ENCODE data around the gene DCD. TPM values are rescaled to one million over a fixed set of nuclear protein-coding genes. Genes with fewer than 3 reads are reported as not detected.
"Not testable (repeated sequence)": the region's sequence is repeated elsewhere in the genome, so short reads cannot be mapped to it uniquely, and the experiment has no call there.

DCD gene
- total and polyA plus RNA-seq, 9 donors, result not detected

DNA sequence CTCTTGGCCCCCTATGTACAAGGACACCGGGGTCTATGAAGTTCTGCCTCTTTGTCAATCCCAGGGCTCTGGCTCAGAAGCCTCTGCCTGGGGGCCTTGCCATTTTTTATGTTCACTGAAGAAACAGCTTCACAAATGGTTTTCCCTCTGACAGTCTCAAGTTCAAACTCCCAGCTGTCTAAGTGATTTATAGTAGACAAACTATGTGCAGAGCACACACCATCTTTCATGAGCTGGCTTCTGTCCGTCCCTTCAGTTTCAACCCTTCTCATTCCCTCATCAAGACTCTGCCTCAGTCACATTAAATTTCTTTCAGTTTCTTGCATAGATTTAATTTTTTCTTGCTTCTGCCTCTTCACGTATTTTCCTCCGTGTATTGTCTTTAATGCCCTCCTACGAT lies 2.7 kb upstream of the DCD start:
- no peak overlapping the region for H3K27ac ChIP-seq

DNA sequence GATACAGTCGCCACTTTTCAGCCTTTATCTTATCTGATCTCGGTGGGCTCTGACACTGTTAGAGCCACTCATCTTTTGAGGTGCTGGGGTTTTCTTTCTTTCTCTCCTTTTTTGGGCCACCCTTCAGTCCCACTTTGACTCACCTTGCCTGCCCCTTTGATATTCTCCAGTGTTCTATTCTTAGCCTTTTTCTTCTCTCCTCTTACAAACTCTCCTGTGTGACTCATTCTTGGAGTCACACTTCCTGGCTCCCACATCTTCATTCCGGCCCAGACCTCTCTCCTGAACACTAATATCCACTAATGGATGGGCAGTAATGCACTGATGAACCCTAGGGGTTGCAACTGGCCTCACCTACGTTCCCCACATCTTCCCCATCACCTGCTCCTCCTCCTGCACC lies 2.2 kb upstream of the DCD start:
- intact Hi-C loops (cut with DNase I), result no loop called here

More for the DNA sequence above, 2.7 kb upstream of the DCD start:
- no peaks in the 10 kb centered on the region for H3K27me3 ChIP-seq
- no peaks in the 10 kb centered on the region for H3K9me3 ChIP-seq
- no peaks in the 10 kb centered on the region for H3K4me1 ChIP-seq (ENCODE audit: insufficient read depth)
- intact Hi-C loops (cut with DNase I), result no loop called here
- DNase-seq, result no peak
- H3K4me3 ChIP-seq, result no peak overlapping the region
- TF ChIP-seq POLR2A (IDR thresholded peaks at IDR 0.05), result no peak
- TF ChIP-seq EP300 (IDR thresholded peaks at IDR 0.05), result no peak
- no peak for TF ChIP-seq CTCF (IDR thresholded peaks at IDR 0.05)
- WGBS, 3 donors, result 69 to 75% (median 72%) methylated on average over 5 of the region's 5 CpGs
- no peaks in the 10 kb centered on the region for H3K36me3 ChIP-seq

GRCh38 chr12:54649825-54650224 lies 1.7 kb upstream of the DCD start:
- no peak for TF ChIP-seq POLR2A (IDR thresholded peaks at IDR 0.05)
- TF ChIP-seq CTCF (IDR thresholded peaks at IDR 0.05), result no peak
- TF ChIP-seq EP300 (IDR thresholded peaks at IDR 0.05), result no peak
- no peaks in the 10 kb centered on the region for H3K36me3 ChIP-seq
- DNase-seq, result no peak
- H3K9me3 ChIP-seq, result no peaks in the 10 kb centered on the region
- no peaks in the 10 kb centered on the region for H3K27me3 ChIP-seq
- 31 to 50% (median 36%) methylated on average over 1 of the region's 1 CpG for WGBS, 3 donors
- H3K27ac ChIP-seq, result no peak overlapping the region
- intact Hi-C loops (cut with DNase I), result no loop called here
- no peaks in the 10 kb centered on the region for H3K4me1 ChIP-seq (ENCODE audit: insufficient read depth)
- no peak overlapping the region for H3K4me3 ChIP-seq

More for the DNA sequence above, 2.2 kb upstream of the DCD start:
- no peak overlapping the region for H3K27ac ChIP-seq
- no peaks in the 10 kb centered on the region for H3K4me1 ChIP-seq (ENCODE audit: insufficient read depth)
- DNase-seq, result no peak
- WGBS, 3 donors, result 33 to 45% (median 36%) methylated on average over 4 of the region's 4 CpGs
- H3K9me3 ChIP-seq, result no peaks in the 10 kb centered on the region
- H3K4me3 ChIP-seq, result no peak overlapping the region
- TF ChIP-seq CTCF (IDR thresholded peaks at IDR 0.05) (no peak), EP300 (IDR thresholded peaks at IDR 0.05) (no peak), POLR2A (IDR thresholded peaks at IDR 0.05) (no peak)
- no peaks in the 10 kb centered on the region for H3K27me3 ChIP-seq
- H3K36me3 ChIP-seq, result no peaks in the 10 kb centered on the region

GRCh38 chr12:54641554-54641953 lies 6.6 kb downstream of the DCD start:
- H3K4me3 ChIP-seq, result no peak overlapping the region
- no peaks in the 10 kb centered on the region for H3K4me1 ChIP-seq (ENCODE audit: insufficient read depth)
- TF ChIP-seq EP300 (IDR thresholded peaks at IDR 0.05) (no peak), CTCF (IDR thresholded peaks at IDR 0.05) (no peak), POLR2A (IDR thresholded peaks at IDR 0.05) (no peak)
- no peaks in the 10 kb centered on the region for H3K9me3 ChIP-seq
- no peaks in the 10 kb centered on the region for H3K27me3 ChIP-seq
- H3K36me3 ChIP-seq, result no peaks in the 10 kb centered on the region
- DNase-seq, result no peak
- no peak overlapping the region for H3K27ac ChIP-seq
- 88 to 95% (median 93%) methylated on average over 1 of the region's 1 CpG for WGBS, 3 donors
- intact Hi-C loops (cut with DNase I), result no loop called here

DNA sequence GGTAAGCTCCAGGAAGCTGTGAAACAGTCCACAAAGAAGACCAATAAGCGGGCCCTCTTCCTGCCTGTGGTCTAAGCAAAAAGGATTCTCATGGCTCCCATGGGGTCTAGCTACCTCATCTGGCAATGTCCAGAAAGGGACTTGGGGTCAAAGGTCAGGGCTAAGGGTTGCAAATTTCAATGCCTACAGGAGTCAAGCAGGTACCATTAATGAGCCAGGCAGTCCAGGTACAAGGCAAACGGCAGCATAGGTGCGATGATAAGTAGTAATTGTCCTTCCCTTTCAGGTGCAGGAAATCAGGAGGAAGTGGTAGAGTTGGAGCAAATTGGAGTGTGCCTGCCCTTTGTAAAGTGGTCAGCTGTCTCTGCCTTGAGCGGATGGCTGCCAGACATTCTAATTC lies 7.1 kb downstream of the DCD start:
- TF ChIP-seq EP300 (IDR thresholded peaks at IDR 0.05) (no peak), CTCF (IDR thresholded peaks at IDR 0.05) (no peak)
- H3K36me3 ChIP-seq, result no peaks in the 10 kb centered on the region
- intact Hi-C loops (cut with DNase I), result no loop called here
- WGBS, 3 donors, result 84 to 95% (median 90%) methylated on average over 4 of the region's 4 CpGs
- no peak overlapping the region for H3K4me3 ChIP-seq
- H3K9me3 ChIP-seq, result no peaks in the 10 kb centered on the region
- H3K4me1 ChIP-seq (ENCODE audit: insufficient read depth), result no peaks in the 10 kb centered on the region
- no peak overlapping the region for H3K27ac ChIP-seq
- H3K27me3 ChIP-seq, result no peaks in the 10 kb centered on the region
- DNase-seq, result no peak

DNA sequence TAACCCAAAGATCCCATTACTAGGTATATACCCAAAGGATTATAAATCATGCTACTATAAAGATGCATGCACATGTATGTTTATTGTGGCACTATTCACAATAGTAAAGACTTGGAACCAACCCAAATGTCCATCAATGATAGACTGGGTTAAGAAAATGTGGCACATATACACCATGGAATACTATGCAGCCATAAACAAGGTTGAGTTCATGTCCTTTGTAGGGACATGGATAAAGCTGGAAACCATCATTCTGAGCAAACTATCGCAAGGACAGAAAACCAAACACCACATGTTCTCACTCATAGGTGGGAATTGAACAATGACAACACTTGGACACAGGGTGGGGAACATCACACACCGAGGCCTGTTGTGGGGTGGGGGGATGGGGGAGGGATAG lies 9.1 kb downstream of the DCD start:
- intact Hi-C loops (cut with DNase I); H3K27me3 ChIP-seq; DNase-seq; H3K36me3 ChIP-seq; H3K9me3 ChIP-seq; H3K4me1 ChIP-seq (ENCODE audit: insufficient read depth); H3K4me3 ChIP-seq; H3K27ac ChIP-seq: not testable (repeated sequence)
- WGBS, 3 donors, result 85 to 95% (median 91%) methylated on average over 2 of the region's 2 CpGs
